GM12801 (cell line): ENCODE results near the gene NDOR1.

ENCODE experiments used
- TF ChIP-seq, protein P1 (sequence below): IDR thresholded peaks from one replicate; pipeline ENCODE4 v1.5.1; 2011; ENCODE audit warnings: control low read depth; ENCODE audit not compliant: insufficient read length; ENCODE audit errors: extremely low read depth

NDOR1 gene

DNA sequence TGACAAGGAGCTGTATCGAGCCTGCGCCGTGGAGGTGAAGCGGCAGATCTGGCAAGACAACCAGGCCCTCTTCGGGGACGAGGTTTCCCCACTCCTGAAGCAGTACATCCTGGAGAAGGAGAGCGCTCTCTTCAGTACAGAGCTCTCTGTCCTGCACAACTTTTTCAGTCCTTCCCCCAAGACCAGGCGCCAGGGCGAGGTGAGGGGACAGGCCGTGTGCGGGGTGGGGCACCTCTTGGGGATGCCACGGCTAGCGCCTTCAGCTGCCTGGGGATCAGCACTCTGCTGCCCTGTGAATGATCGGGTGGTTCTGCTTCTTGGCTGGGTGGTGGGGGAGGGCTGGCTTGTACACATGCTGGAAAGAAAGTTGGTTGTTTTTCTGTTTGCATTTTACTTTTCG is 51.4 kb downstream of the NDOR1 start:
- TF ChIP-seq, protein P1, sequence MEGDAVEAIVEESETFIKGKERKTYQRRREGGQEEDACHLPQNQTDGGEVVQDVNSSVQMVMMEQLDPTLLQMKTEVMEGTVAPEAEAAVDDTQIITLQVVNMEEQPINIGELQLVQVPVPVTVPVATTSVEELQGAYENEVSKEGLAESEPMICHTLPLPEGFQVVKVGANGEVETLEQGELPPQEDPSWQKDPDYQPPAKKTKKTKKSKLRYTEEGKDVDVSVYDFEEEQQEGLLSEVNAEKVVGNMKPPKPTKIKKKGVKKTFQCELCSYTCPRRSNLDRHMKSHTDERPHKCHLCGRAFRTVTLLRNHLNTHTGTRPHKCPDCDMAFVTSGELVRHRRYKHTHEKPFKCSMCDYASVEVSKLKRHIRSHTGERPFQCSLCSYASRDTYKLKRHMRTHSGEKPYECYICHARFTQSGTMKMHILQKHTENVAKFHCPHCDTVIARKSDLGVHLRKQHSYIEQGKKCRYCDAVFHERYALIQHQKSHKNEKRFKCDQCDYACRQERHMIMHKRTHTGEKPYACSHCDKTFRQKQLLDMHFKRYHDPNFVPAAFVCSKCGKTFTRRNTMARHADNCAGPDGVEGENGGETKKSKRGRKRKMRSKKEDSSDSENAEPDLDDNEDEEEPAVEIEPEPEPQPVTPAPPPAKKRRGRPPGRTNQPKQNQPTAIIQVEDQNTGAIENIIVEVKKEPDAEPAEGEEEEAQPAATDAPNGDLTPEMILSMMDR = no peak

DNA sequence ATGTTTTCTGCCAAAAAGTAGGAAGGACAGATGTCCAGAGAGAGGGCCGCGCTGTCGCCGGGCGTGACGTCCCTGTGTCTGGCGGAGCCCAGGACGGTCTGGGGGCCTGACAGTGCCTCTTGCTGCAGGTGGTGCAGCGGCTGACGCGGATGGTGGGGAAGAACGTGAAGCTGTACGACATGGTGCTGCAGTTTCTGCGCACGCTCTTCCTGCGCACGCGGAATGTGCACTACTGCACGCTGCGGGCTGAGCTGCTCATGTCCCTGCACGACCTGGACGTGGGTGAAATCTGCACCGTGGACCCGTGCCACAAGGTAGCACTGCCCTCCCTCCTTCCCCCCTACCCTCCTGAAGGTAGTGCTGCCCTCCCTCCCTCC is 57.4 kb downstream of the NDOR1 start:
- TF ChIP-seq, protein P1 = no peak

DNA sequence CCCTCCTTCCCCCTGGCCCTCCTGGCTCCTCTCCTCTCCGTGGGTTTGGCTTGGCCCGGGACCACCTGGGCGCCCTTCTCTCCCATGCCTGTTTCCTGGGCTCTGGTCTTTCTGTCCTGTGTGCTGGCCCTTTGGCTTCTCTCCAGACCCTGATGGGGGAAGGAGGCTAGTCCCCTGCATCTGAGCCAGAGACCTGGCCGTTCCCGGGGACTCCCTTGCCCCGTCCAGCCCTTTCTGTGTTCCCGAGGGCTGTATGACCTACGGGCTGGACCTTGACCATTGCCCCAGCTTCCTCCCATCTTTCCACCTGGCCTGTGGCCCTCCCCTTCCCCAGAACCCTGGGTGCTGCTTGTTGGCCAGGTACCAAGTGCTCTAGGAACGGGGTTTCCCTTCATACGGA is 58.0 kb downstream of the NDOR1 start:
- TF ChIP-seq, protein P1 = no peak

DNA sequence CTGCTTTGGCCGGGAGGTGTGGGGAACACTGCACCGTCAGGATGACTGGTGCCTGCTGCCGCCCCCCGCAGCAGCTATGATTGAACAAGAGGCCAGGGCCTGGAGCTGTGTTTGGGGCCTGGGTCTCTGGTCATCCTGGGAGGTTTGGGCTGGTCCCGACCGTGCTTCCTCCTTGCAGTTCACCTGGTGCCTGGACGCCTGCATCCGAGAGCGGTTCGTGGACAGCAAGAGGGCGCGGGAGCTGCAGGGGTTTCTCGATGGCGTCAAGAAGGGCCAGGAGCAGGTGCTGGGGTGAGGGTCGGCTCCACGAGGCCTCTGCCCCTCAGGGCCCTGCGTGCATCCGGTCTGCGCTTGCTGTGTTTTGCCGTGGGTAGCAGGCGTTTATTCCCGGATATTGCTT is 58.6 kb downstream of the NDOR1 start:
- TF ChIP-seq, protein P1 = no peak

DNA sequence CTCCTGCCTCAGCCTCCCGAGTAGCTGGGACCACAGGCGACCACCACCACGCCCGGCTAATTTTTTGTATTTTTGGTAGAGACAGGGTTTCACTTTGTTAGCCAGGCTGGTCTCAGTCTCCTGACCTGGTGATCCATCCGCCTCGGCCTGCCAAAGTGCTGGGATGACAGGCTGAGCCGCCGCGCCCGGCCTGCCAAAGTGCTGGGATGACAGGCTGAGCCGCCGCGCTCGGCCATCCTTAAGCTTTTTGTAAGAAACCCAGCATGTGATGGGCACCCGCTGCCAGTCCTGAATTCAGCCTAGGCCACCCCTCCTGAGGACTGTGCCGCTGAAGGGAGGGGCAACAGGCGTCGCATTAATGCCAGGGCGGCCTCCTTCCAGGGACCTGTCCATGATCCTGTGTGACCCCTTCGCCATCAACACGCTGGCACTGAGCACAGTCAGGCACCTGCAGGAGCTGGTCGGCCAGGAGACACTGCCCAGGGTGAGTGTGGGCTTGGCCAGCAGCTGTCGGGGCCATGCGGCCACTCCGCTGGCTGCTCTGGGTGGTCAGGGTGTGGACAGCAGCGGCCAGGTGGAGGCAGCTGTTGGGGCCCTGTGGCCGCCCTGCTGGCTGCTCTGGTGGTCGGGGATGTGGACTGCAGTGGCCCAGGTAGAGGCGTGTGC is 60.1 kb downstream of the NDOR1 start:
- TF ChIP-seq, protein P1 = no peak

DNA sequence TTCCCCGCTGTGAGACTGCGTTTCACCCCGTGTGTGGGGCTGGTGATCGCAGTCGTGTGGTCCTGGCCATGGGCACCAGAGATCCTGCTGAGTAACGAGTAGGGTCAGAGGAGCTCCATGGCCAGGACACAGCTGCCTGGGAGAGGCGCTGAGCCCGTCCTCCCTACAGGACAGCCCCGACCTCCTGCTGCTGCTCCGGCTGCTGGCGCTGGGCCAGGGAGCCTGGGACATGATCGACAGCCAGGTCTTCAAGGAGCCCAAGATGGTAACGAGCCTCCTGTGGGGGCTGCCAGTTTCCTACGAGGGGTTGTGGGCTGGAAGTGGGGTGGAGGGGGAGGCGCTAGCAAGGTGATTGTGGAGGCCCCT is 60.6 kb downstream of the NDOR1 start:
- TF ChIP-seq, protein P1 = no peak
